Adrenal gland (tissue), 5 donors: ENCODE data around the gene ADGRB2.

ENCODE experiments used
- CTCF ChIP-seq, 6 experiments: fragments of 450-650 bp in 4 of 6; fragments of 200-600 bp in 2 of 6; sonication (generic) in 1 of 6; IDR thresholded peaks; 1 replicate in 5 of 6; 2 replicates in 1 of 6; pipeline versions ENCODE4 v1.5.1 to v1.8.0; 2016 to 2021; ENCODE audit warnings: antibody characterized with exemption in 6 of 6, mild to moderate bottlenecking in 2 of 6, moderate library complexity in 1 of 6
- POLR2A ChIP-seq, 2 donors: fragments of 450-650 bp; IDR thresholded peaks; one replicate each; pipeline ENCODE4 v1.6.1; 2017; ENCODE audit warnings: antibody characterized with exemption in 2 of 2, mild to moderate bottlenecking in 2 of 2, moderate library complexity in 1 of 2
- donor health status: DM: no; HTN: no; CAD: no.

GRCh38 chr1:31718327-31718897 lies 45.7 kb downstream of the ADGRB2 start:
- TF ChIP-seq CTCF (IDR thresholded peaks at IDR 0.05) = no peak
- TF ChIP-seq POLR2A (IDR thresholded peaks at IDR 0.05) = no peak
